Loucy (cell line): ENCODE measurements around the gene CLMP.

Experiments
- H2AFZ ChIP-seq: fragments of 200-600 bp; sonication (generic); 2 replicates; pipeline ENCODE4 v1.6.0; 2016; ENCODE audit warnings: antibody characterized with exemption, mild to moderate bottlenecking, low read length, moderate library complexity
- H3F3A ChIP-seq: fragments of 200-600 bp; 2 replicates; pipeline ENCODE4 v1.6.0; 2016; ENCODE audit warnings: antibody characterized with exemption, low read depth, mild to moderate bottlenecking
- H3K27me3 ChIP-seq: fragments of 200-600 bp; sonication (generic); 2 replicates; pipeline ENCODE4 v1.6.1; 2014; ENCODE audit warnings: low read length, mild to moderate bottlenecking; ENCODE audit not compliant: insufficient read depth, poor library complexity, severe bottlenecking
- H3K36me3 ChIP-seq: fragments of 200-600 bp; sonication (generic); 2 replicates; pipeline ENCODE4 v1.6.1; 2016; ENCODE audit warnings: low read length; ENCODE audit not compliant: insufficient read depth
- H3K4me1 ChIP-seq: fragments of 200-600 bp; sonication (generic); 2 replicates; pipeline ENCODE4 v1.5.1; 2014; ENCODE audit warnings: low read length, mild to moderate bottlenecking; ENCODE audit not compliant: insufficient read depth, poor library complexity, severe bottlenecking
- H3K4me2 ChIP-seq: fragments of 200-600 bp; sonication (generic); 2 replicates; pipeline ENCODE4 v1.6.0; 2014; ENCODE audit warnings: antibody characterized with exemption, low read length, low read depth, mild to moderate bottlenecking; ENCODE audit not compliant: poor library complexity, severe bottlenecking
- H3K4me3 ChIP-seq: fragments of 200-600 bp; sonication (generic); 2 replicates; pipeline ENCODE4 v1.5.1; 2014; ENCODE audit warnings: low read length, mild to moderate bottlenecking, mixed read lengths; ENCODE audit not compliant: poor library complexity, severe bottlenecking
- H3K79me2 ChIP-seq: fragments of 200-600 bp; sonication (generic); 2 replicates; pipeline ENCODE4 v1.6.1; 2014; ENCODE audit warnings: low read length; ENCODE audit not compliant: insufficient read depth
- H3K9ac ChIP-seq: fragments of 200-600 bp; sonication (generic); 2 replicates; pipeline ENCODE4 v1.6.0; 2014; ENCODE audit warnings: mild to moderate bottlenecking, low read depth, low read length, moderate library complexity; ENCODE audit not compliant: poor library complexity, severe bottlenecking
- H3K9me2 ChIP-seq: fragments of 200-600 bp; sonication (generic); replicated peaks from 2 replicates; pipeline ENCODE4 v1.6.1; 2016; ENCODE audit warnings: low read depth, low read length, mixed read lengths
- H3K9me3 ChIP-seq: fragments of 200-600 bp; sonication (generic); 2 replicates; pipeline ENCODE4 v1.6.1; 2014; ENCODE audit warnings: mild to moderate bottlenecking, antibody characterized with exemption, low read length, low read depth; ENCODE audit not compliant: insufficient read depth
- H4K20me1 ChIP-seq: fragments of 200-600 bp; sonication (generic); 2 replicates; pipeline ENCODE4 v1.6.0; 2014; ENCODE audit warnings: antibody characterized with exemption, low read length, mild to moderate bottlenecking; ENCODE audit not compliant: insufficient read depth, poor library complexity, severe bottlenecking
- CTCF ChIP-seq: fragments of 200-600 bp; sonication (generic); conservative IDR thresholded peaks from 2 replicates; pipeline ENCODE4 v1.5.1; 2014; ENCODE audit warnings: mild to moderate bottlenecking, antibody characterized with exemption, low read length
- EZH2phosphoT487 ChIP-seq: fragments of 200-600 bp; IDR thresholded peaks from 2 replicates; pipeline ENCODE4 v1.6.1; 2018; ENCODE audit warnings: antibody characterized with exemption, mild to moderate bottlenecking, moderate library complexity, borderline replicate concordance

CLMP gene

GRCh38 chr11:123228496-123229163, 33.6 kb upstream of the CLMP start:
- Histone ChIP-seq H3K79me2 (no peaks in the 10 kb centered on the region), H3K9me2 (no peaks in the 10 kb centered on the region), H2AFZ (no peak overlapping the region), H3K4me3 (no peak overlapping the region), H3K27me3 (no peaks in the 10 kb centered on the region), H3F3A (no peaks in the 10 kb centered on the region), H3K36me3 (no peaks in the 10 kb centered on the region), H4K20me1 (no peaks in the 10 kb centered on the region), H3K9ac (no peak overlapping the region), H3K4me1 (no peaks in the 10 kb centered on the region), H3K9me3 (no peaks in the 10 kb centered on the region), H3K4me2 (no peak overlapping the region)
- no peak for TF ChIP-seq CTCF
- no peak for TF ChIP-seq EZH2phosphoT487

- TF ChIP-seq CTCF (no peak), EZH2phosphoT487 (no peak)
- Histone ChIP-seq H3K36me3 (no peaks in the 10 kb centered on the region), H3K9ac (no peak overlapping the region), H3K79me2 (no peaks in the 10 kb centered on the region), H4K20me1 (no peaks in the 10 kb centered on the region), H3F3A (no peaks in the 10 kb centered on the region), H3K27me3 (no peaks in the 10 kb centered on the region), H2AFZ (no peak overlapping the region), H3K4me3 (no peak overlapping the region), H3K9me3 (no peaks in the 10 kb centered on the region), H3K4me2 (no peak overlapping the region), H3K9me2 (no peaks in the 10 kb centered on the region), H3K4me1 (no peaks in the 10 kb centered on the region)
These were observed 32.9 kb upstream of the CLMP start for GRCh38 chr11:123227763-123228495.

GRCh38 chr11:123221584-123221983, 26.5 kb upstream of the CLMP start:
- Histone ChIP-seq H3K36me3 (no peaks in the 10 kb centered on the region), H3K9me2 (no peaks in the 10 kb centered on the region), H3K9ac (no peak overlapping the region), H3K9me3 (no peaks in the 10 kb centered on the region), H3K79me2 (no peaks in the 10 kb centered on the region), H4K20me1 (no peaks in the 10 kb centered on the region), H3K4me2 (no peak overlapping the region), H3K4me3 (no peak overlapping the region), H3K4me1 (no peaks in the 10 kb centered on the region), H3F3A (no peaks in the 10 kb centered on the region), H2AFZ (no peak overlapping the region), H3K27me3 (no peaks in the 10 kb centered on the region)
- TF ChIP-seq EZH2phosphoT487 (no peak), CTCF (no peak)
